ENCODE data around the gene GNA15.

GNA15 gene

DNA sequence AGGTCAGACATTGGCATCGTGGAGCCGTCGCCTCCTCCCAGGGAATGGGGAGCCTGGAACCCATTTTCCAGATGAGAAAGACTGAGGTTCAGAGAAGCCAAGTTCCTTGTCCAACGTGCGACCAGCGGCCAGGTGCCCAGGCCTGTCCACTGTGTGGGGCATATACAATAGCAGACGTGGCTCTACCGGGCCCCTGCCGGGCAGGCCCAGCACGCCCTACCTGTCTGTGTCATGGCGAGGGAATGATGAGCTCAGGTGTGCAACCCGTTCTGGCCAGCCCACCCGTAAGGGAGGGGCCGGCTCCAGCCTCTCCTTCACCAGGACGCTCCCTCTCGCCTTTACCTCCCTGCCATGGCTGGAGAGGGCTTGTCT is 837 bp downstream of the GNA15 start:
- no peak overlapping the region for H3K4me2 ChIP-seq (ENCODE audit: low read length)

GRCh38 chr19:3137119-3137518 is 1.3 kb downstream of the GNA15 start:
- Histone ChIP-seq H3K4me1 (ENCODE audit: control insufficient read depth, low read length) (peaks cover 13% of the 10 kb centered on the region), H3K9me2 (replicated peaks; ENCODE audit: control insufficient read depth, low read length) (no peaks in the 10 kb centered on the region), H3K4me3 (ENCODE audit: low read length) (no peak overlapping the region), H3K36me3 (ENCODE audit: control insufficient read depth, low read length) (no peaks in the 10 kb centered on the region), H3K4me2 (ENCODE audit: low read length) (no peak overlapping the region), H3K27ac (ENCODE audit: low read depth, low read length) (no peak overlapping the region), H3K27me3 (ENCODE audit: control insufficient read depth, low read length) (peaks cover 32% of the 10 kb centered on the region), H3K9me3 (ENCODE audit: control insufficient read depth, insufficient read depth, low read length) (no peaks in the 10 kb centered on the region), H3F3A (ENCODE audit: control insufficient read depth, insufficient read depth) (no peaks in the 10 kb centered on the region), H3K79me2 (ENCODE audit: control insufficient read depth, low read length) (no peaks in the 10 kb centered on the region), H4K20me1 (ENCODE audit: control insufficient read depth, insufficient read depth, low read depth, low read length) (no peaks in the 10 kb centered on the region)
- TF ChIP-seq EZH2phosphoT487 (IDR thresholded peaks at IDR 0.05; ENCODE audit: borderline replicate concordance, low read length) (no peak), CTCF (IDR thresholded peaks at IDR 0.05; ENCODE audit: low read depth, low read length, poor library complexity, severe bottlenecking) (no peak)

More for the DNA sequence above, 837 bp downstream of the GNA15 start:
- no peak for TF ChIP-seq EZH2phosphoT487 (IDR thresholded peaks at IDR 0.05; ENCODE audit: borderline replicate concordance, low read length)
- TF ChIP-seq CTCF (IDR thresholded peaks at IDR 0.05; ENCODE audit: low read depth, low read length, poor library complexity, severe bottlenecking), result no peak
- Histone ChIP-seq H3K9me2 (replicated peaks; ENCODE audit: control insufficient read depth, low read length) (no peaks in the 10 kb centered on the region), H3K4me1 (ENCODE audit: control insufficient read depth, low read length) (peaks cover 13% of the 10 kb centered on the region), H3K36me3 (ENCODE audit: control insufficient read depth, low read length) (no peaks in the 10 kb centered on the region), H3K9me3 (ENCODE audit: control insufficient read depth, insufficient read depth, low read length) (no peaks in the 10 kb centered on the region), H3F3A (ENCODE audit: control insufficient read depth, insufficient read depth) (no peaks in the 10 kb centered on the region), H3K27ac (ENCODE audit: low read depth, low read length) (no peak overlapping the region), H3K79me2 (ENCODE audit: control insufficient read depth, low read length) (no peaks in the 10 kb centered on the region), H3K4me3 (ENCODE audit: low read length) (no peak overlapping the region), H4K20me1 (ENCODE audit: control insufficient read depth, insufficient read depth, low read depth, low read length) (no peaks in the 10 kb centered on the region), H3K27me3 (ENCODE audit: control insufficient read depth, low read length) (peaks cover 29% of the 10 kb centered on the region)

GRCh38 chr19:3138268-3138667 is 2.4 kb downstream of the GNA15 start:
- no peak overlapping the region for H3K4me3 ChIP-seq (ENCODE audit: low read length)
- no peak overlapping the region for H3K4me2 ChIP-seq (ENCODE audit: low read length)
- H3F3A ChIP-seq (ENCODE audit: control insufficient read depth, insufficient read depth), result no peaks in the 10 kb centered on the region
- H3K36me3 ChIP-seq (ENCODE audit: control insufficient read depth, low read length), result no peaks in the 10 kb centered on the region
- peaks cover 7% of the 10 kb centered on the region for H3K4me1 ChIP-seq (ENCODE audit: control insufficient read depth, low read length)
- no peaks in the 10 kb centered on the region for H3K9me3 ChIP-seq (ENCODE audit: control insufficient read depth, insufficient read depth, low read length)
- H3K27ac ChIP-seq (ENCODE audit: low read depth, low read length), result no peak overlapping the region
- peaks cover 35% of the 10 kb centered on the region for H3K27me3 ChIP-seq (ENCODE audit: control insufficient read depth, low read length)
- no peaks in the 10 kb centered on the region for H3K79me2 ChIP-seq (ENCODE audit: control insufficient read depth, low read length)
- H4K20me1 ChIP-seq (ENCODE audit: control insufficient read depth, insufficient read depth, low read depth, low read length), result no peaks in the 10 kb centered on the region
- TF ChIP-seq EZH2phosphoT487 (IDR thresholded peaks at IDR 0.05; ENCODE audit: borderline replicate concordance, low read length) (no peak), CTCF (IDR thresholded peaks at IDR 0.05; ENCODE audit: low read depth, low read length, poor library complexity, severe bottlenecking) (no peak)
- no peaks in the 10 kb centered on the region for H3K9me2 ChIP-seq (replicated peaks; ENCODE audit: control insufficient read depth, low read length)

- no peak overlapping the region for H3K4me3 ChIP-seq (ENCODE audit: low read length)
- H4K20me1 ChIP-seq (ENCODE audit: control insufficient read depth, insufficient read depth, low read depth, low read length), result no peaks in the 10 kb centered on the region
- no peaks in the 10 kb centered on the region for H3F3A ChIP-seq (ENCODE audit: control insufficient read depth, insufficient read depth)
- H3K9me2 ChIP-seq (replicated peaks; ENCODE audit: control insufficient read depth, low read length), result no peaks in the 10 kb centered on the region
- peaks cover 30% of the 10 kb centered on the region for H3K27me3 ChIP-seq (ENCODE audit: control insufficient read depth, low read length)
- H3K9me3 ChIP-seq (ENCODE audit: control insufficient read depth, insufficient read depth, low read length), result no peaks in the 10 kb centered on the region
- no peaks in the 10 kb centered on the region for H3K36me3 ChIP-seq (ENCODE audit: control insufficient read depth, low read length)
- no peaks in the 10 kb centered on the region for H3K4me1 ChIP-seq (ENCODE audit: control insufficient read depth, low read length)
- no peaks in the 10 kb centered on the region for H3K79me2 ChIP-seq (ENCODE audit: control insufficient read depth, low read length)
- no peak overlapping the region for H3K4me2 ChIP-seq (ENCODE audit: low read length)
- TF ChIP-seq EZH2phosphoT487 (IDR thresholded peaks at IDR 0.05; ENCODE audit: borderline replicate concordance, low read length), result no peak
- no peak for TF ChIP-seq CTCF (IDR thresholded peaks at IDR 0.05; ENCODE audit: low read depth, low read length, poor library complexity, severe bottlenecking)
- no peak overlapping the region for H3K27ac ChIP-seq (ENCODE audit: low read depth, low read length)
Measured at GRCh38 chr19:3140667-3141038, 4.8 kb downstream of the GNA15 start.
